SK-N-MC (cell line): ENCODE results near the gene PRSS50.

Experiments used
- EZH2 ChIP-seq: fragments of 200-600 bp; sonication (generic); IDR thresholded peaks from one replicate; pipeline ENCODE4 v1.6.1; 2017; ENCODE audit warnings: antibody characterized with exemption
- FOXP2 ChIP-seq: optimal IDR thresholded peaks from 2 replicates; pipeline ENCODE3; 2011; ENCODE audit warnings: mild to moderate bottlenecking, moderate library complexity; ENCODE audit not compliant: insufficient read depth; ENCODE audit errors: extremely low read length, control extremely low read depth
- POLR2AphosphoS5 ChIP-seq: IDR thresholded peaks from 2 replicates; pipeline ENCODE4 v1.6.1; 2012; ENCODE audit warnings: mild to moderate bottlenecking, low read depth, low read length, borderline replicate concordance

GRCh38 chr3:46693038-46693891 is 24.4 kb downstream of the PRSS50 start, which contains the start of gene ALS2CL:
- no peak for TF ChIP-seq FOXP2
- TF ChIP-seq EZH2 = no peak
- TF ChIP-seq POLR2AphosphoS5 = no peak
